Trophoblast cell (in vitro differentiated cells and primary cell): Measurements from ENCODE around the gene PFKP.

Experiments used
- DNase-seq, 2 donors: peaks; one replicate each; pipeline ENCODE4 v3.0.0-alpha.2; 2016
- H2AFZ ChIP-seq: 2 replicates; pipeline ENCODE4 v1.6.1; 2013; ENCODE audit warnings: low read length, moderate library complexity, mild to moderate bottlenecking; ENCODE audit not compliant: insufficient read depth, poor library complexity
- H2AK5ac ChIP-seq: 2 replicates; pipeline ENCODE4 v1.6.1; 2013; ENCODE audit warnings: mild to moderate bottlenecking, low read length
- H2BK120ac ChIP-seq: 2 replicates; pipeline ENCODE4 v1.6.1; 2013; ENCODE audit warnings: low read length, mild to moderate bottlenecking, moderate library complexity; ENCODE audit not compliant: insufficient read depth, poor library complexity
- H2BK12ac ChIP-seq: 2 replicates; pipeline ENCODE4 v1.6.1; 2013; ENCODE audit warnings: mild to moderate bottlenecking, low read length, moderate library complexity
- H2BK5ac ChIP-seq: 2 replicates; pipeline ENCODE4 v1.6.1; 2013; ENCODE audit warnings: low read length, low read depth, moderate library complexity, mild to moderate bottlenecking; ENCODE audit not compliant: poor library complexity
- H3K14ac ChIP-seq: 2 replicates; pipeline ENCODE4 v1.6.1; 2013; ENCODE audit warnings: mild to moderate bottlenecking, low read length
- H3K18ac ChIP-seq: 2 replicates; pipeline ENCODE4 v1.6.1; 2013; ENCODE audit warnings: mild to moderate bottlenecking, low read length
- H3K23ac ChIP-seq: 2 replicates; pipeline ENCODE4 v1.6.1; 2013; ENCODE audit warnings: low read length
- H3K27ac ChIP-seq: 2 replicates; pipeline ENCODE4 v1.5.1; 2013; ENCODE audit warnings: low read depth, mild to moderate bottlenecking, inconsistent platforms, low read length, moderate library complexity
- H3K27me3 ChIP-seq: 2 replicates; pipeline ENCODE4 v1.6.1; 2013; ENCODE audit warnings: inconsistent platforms, mild to moderate bottlenecking, low read length, moderate library complexity; ENCODE audit not compliant: insufficient read depth
- H3K36me3 ChIP-seq, 2 experiments: 1 replicate in 1 of 2; 2 replicates in 1 of 2; pipeline ENCODE4 v1.6.1; 2013; ENCODE audit warnings: low read length in 2 of 2, mild to moderate bottlenecking in 2 of 2, moderate library complexity in 1 of 2; ENCODE audit not compliant: insufficient read depth in 2 of 2, control insufficient read depth in 1 of 2
- H3K4ac ChIP-seq: 2 replicates; pipeline ENCODE4 v1.6.1; 2013; ENCODE audit warnings: low read depth, mild to moderate bottlenecking, low read length, moderate library complexity
- H3K4me1 ChIP-seq, 2 experiments: 1 replicate in 1 of 2; 2 replicates in 1 of 2; pipeline ENCODE4 v1.6.1; 2013; ENCODE audit warnings: low read length in 2 of 2, mild to moderate bottlenecking in 2 of 2, moderate library complexity in 1 of 2; ENCODE audit not compliant: insufficient read depth in 2 of 2, control insufficient read depth in 1 of 2
- H3K4me2 ChIP-seq: 2 replicates; pipeline ENCODE4 v1.6.1; 2013; ENCODE audit warnings: inconsistent platforms, mild to moderate bottlenecking, low read length, moderate library complexity
- H3K4me3 ChIP-seq: 2 replicates; pipeline ENCODE4 v1.5.1; 2013; ENCODE audit warnings: mild to moderate bottlenecking, low read depth, low read length, inconsistent platforms
- H3K79me1 ChIP-seq: one replicate; pipeline ENCODE4 v1.6.1; 2013; ENCODE audit warnings: low read length
- H3K79me2 ChIP-seq: 2 replicates; pipeline ENCODE4 v1.6.1; 2013; ENCODE audit warnings: low read length, mild to moderate bottlenecking; ENCODE audit not compliant: control insufficient read depth, insufficient read depth, poor library complexity
- H3K9ac ChIP-seq: 2 replicates; pipeline ENCODE4 v1.6.1; 2013; ENCODE audit warnings: mild to moderate bottlenecking, low read length
- H3K9me3 ChIP-seq: 2 replicates; pipeline ENCODE4 v1.6.1; 2013; ENCODE audit warnings: low read depth, mild to moderate bottlenecking, control low read depth, inconsistent platforms, low read length; ENCODE audit not compliant: insufficient read depth
- H4K12ac ChIP-seq: 2 replicates; pipeline ENCODE4 v1.6.1; 2013; ENCODE audit warnings: low read depth, mild to moderate bottlenecking, low read length, moderate library complexity
- H4K8ac ChIP-seq: 2 replicates; pipeline ENCODE4 v1.6.1; 2013; ENCODE audit warnings: low read depth, mild to moderate bottlenecking, low read length, moderate library complexity
- H4K91ac ChIP-seq: one replicate; pipeline ENCODE4 v1.6.1; 2013; ENCODE audit warnings: low read depth, mild to moderate bottlenecking, low read length, moderate library complexity
- WGBS: extraction: QIAGEN DNeasy Blood & Tissue Kit; methylation state at CpG from one replicate; pipeline ENCODE4 v1.1.7; 2013; ENCODE audit warnings: missing lambda C conversion rate; ENCODE audit not compliant: insufficient read length, insufficient coverage; ENCODE audit errors: extremely low coverage; 5-methylcytosine and 5-hydroxymethylcytosine counted together

The PFKP gene

DNA sequence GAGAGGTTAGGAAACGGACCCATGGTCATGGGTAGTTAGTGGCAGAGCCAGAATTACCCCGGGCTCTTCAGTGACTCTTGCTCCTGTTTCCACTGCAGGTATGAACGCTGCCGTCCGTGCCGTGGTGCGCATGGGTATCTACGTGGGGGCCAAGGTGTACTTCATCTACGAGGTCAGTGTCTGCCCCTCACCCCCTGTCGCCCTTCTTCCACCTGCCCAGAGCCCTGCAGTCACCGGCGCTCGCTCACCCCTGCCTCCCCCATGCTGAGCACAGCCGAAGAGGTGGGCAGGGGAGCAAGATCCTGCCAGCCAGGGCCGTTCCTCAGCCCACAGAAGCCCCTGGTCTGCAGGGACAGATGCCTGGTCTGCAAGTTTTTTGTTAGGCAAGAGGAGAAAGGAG is 14.9 kb downstream of the PFKP start:
- Histone ChIP-seq H2BK12ac (no peak overlapping the region), H3K23ac (no peak overlapping the region), H3K18ac (no peak overlapping the region), H3K4me2 (no peak overlapping the region), H3K4me1 (peaks cover 16 to 22% of the 10 kb centered on the region in 2 experiments), H3K36me3 (peaks cover 39 to 41% of the 10 kb centered on the region in 2 experiments), H3K79me2 (peaks cover 8% of the 10 kb centered on the region), H3K4me3 (peak overlapping the region; percentile 8), H2AK5ac (no peak overlapping the region), H3K14ac (no peak overlapping the region), H3K4ac (peak overlapping the region; percentile 4), H3K27me3 (no peaks in the 10 kb centered on the region), H4K8ac (no peak overlapping the region), H2BK5ac (no peak overlapping the region), H3K79me1 (no peaks in the 10 kb centered on the region), H4K91ac (no peak overlapping the region), H2BK120ac (no peak overlapping the region), H4K12ac (no peak overlapping the region), H3K9ac (no peak overlapping the region), H3K9me3 (no peaks in the 10 kb centered on the region), H3K27ac (no peak overlapping the region), H2AFZ (no peak overlapping the region)
- no peak for DNase-seq
- WGBS: no CpG with 5 or more reads among the region's 15 CpGs

GRCh38 chr10:3085785-3086567 is 18.6 kb downstream of the PFKP start:
- H3K79me2 ChIP-seq: peaks cover 10% of the 10 kb centered on the region
- H2BK5ac ChIP-seq: no peak overlapping the region
- no peak overlapping the region for H3K14ac ChIP-seq
- H4K12ac ChIP-seq: no peak overlapping the region
- H3K9me3 ChIP-seq: no peaks in the 10 kb centered on the region
- H3K18ac ChIP-seq: peak overlapping the region; percentile 5
- H3K4me3 ChIP-seq: no peak overlapping the region
- H2BK120ac ChIP-seq: no peak overlapping the region
- no peak overlapping the region for H4K8ac ChIP-seq
- peaks cover 12% of the 10 kb centered on the region for H3K79me1 ChIP-seq
- DNase-seq: no peak
- no peak overlapping the region for H2AK5ac ChIP-seq
- no peak overlapping the region for H3K4me2 ChIP-seq
- no peak overlapping the region for H3K9ac ChIP-seq
- no peak overlapping the region for H3K27ac ChIP-seq
- WGBS: no CpG with 5 or more reads among the region's 20 CpGs
- peaks cover 24 to 33% of the 10 kb centered on the region in 2 experiments for H3K36me3 ChIP-seq
- peak overlapping the region; percentile 6 for H2BK12ac ChIP-seq
- peak overlapping the region; percentile 57 for H3K4ac ChIP-seq
- peak overlapping the region; percentile 19 for H4K91ac ChIP-seq
- no peak overlapping the region for H3K23ac ChIP-seq
- H3K27me3 ChIP-seq: no peaks in the 10 kb centered on the region
- H3K4me1 ChIP-seq: peaks cover 26 to 32% of the 10 kb centered on the region in 2 experiments
- H2AFZ ChIP-seq: no peak overlapping the region

DNA sequence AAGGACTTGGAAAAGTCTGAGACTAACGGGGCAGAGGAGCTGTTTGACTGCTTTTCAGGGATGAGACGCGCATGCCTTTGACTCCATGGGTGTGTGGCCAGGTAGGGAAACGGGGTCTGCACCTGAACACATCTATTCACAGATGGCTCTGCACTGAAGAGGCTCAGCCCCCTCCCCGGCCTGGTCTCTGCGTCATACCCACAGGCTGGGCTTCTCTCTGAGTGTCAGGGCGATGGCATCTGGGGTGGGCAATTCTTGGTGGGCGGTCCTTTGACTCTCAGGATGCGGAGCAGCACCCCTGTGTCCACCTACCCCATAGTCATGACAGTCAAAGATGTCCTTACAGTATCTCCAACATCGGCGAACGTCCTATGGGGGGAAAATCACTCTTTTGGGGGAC is 23.0 kb downstream of the PFKP start:
- Histone ChIP-seq H4K91ac (peak overlapping the region; percentile 71), H3K79me1 (peaks cover 28% of the 10 kb centered on the region), H2BK12ac (peak overlapping the region; percentile 5), H3K23ac (no peak overlapping the region), H3K4ac (peak overlapping the region; percentile 74), H3K4me1 (peaks cover 46 to 55% of the 10 kb centered on the region in 2 experiments), H3K79me2 (peaks cover 10% of the 10 kb centered on the region), H3K27me3 (no peaks in the 10 kb centered on the region), H3K27ac (peak overlapping the region; percentile 59), H3K36me3 (peaks cover 13 to 17% of the 10 kb centered on the region in 2 experiments), H4K12ac (no peak overlapping the region), H2BK120ac (peak overlapping the region; percentile 4), H3K4me3 (no peak overlapping the region), H2BK5ac (peak overlapping the region; percentile 0), H2AFZ (no peak overlapping the region), H4K8ac (peak overlapping the region; percentile 14), H2AK5ac (peak overlapping the region; percentile 1), H3K14ac (peak overlapping the region; percentile 1), H3K4me2 (no peak overlapping the region), H3K9ac (no peak overlapping the region), H3K9me3 (no peaks in the 10 kb centered on the region), H3K18ac (peak overlapping the region; percentile 45)
- no CpG with 5 or more reads among the region's 12 CpGs for WGBS
- no peak for DNase-seq

GRCh38 chr10:3090914-3091787 is 23.8 kb downstream of the PFKP start:
- Histone ChIP-seq H3K27ac (peak overlapping the region; percentile 64), H4K8ac (peak overlapping the region; percentile 41), H3K4me2 (peak overlapping the region; percentile 14), H4K12ac (no peak overlapping the region), H2AK5ac (peak overlapping the region; percentile 36), H3K14ac (peak overlapping the region; percentile 42), H3K4ac (peak overlapping the region; percentile 66), H3K27me3 (no peaks in the 10 kb centered on the region), H3K18ac (peak overlapping the region; percentile 22), H3K9me3 (no peaks in the 10 kb centered on the region), H3K9ac (no peak overlapping the region), H2BK5ac (peak overlapping the region; percentile 45), H2BK12ac (peak overlapping the region; percentile 73), H2BK120ac (peak overlapping the region; percentile 51), H3K79me2 (peaks cover 12% of the 10 kb centered on the region), H3K23ac (no peak overlapping the region), H2AFZ (no peak overlapping the region), H4K91ac (peak overlapping the region; percentile 59), H3K4me1 (peaks cover 43 to 52% of the 10 kb centered on the region in 2 experiments), H3K36me3 (peaks cover 10 to 13% of the 10 kb centered on the region in 2 experiments), H3K79me1 (peaks cover 33% of the 10 kb centered on the region), H3K4me3 (no peak overlapping the region)
- peak; percentile 97 to 98 for DNase-seq
- no CpG with 5 or more reads among the region's 17 CpGs for WGBS
